HG03066 (cell line): ENCODE results near the gene MEX3A.
A peak's percentile ranks its signal among the peaks of the same experiment; 100 is the strongest.
"Not testable (repeated sequence)": the region's sequence is repeated elsewhere in the genome, so short reads cannot be mapped to it uniquely, and the experiment has no call there.

Experiments used
- ATAC-seq: cut with Tn5 transposase; IDR thresholded peaks from one replicate; pipeline ENCODE4 v1.9.1; 2021; ENCODE audit warnings: low read depth; ENCODE audit not compliant: unreplicated experiment

MEX3A gene

GRCh38 chr1:156080241-156080862 is 1.9 kb downstream of the MEX3A start:
- ATAC-seq = no peak

DNA sequence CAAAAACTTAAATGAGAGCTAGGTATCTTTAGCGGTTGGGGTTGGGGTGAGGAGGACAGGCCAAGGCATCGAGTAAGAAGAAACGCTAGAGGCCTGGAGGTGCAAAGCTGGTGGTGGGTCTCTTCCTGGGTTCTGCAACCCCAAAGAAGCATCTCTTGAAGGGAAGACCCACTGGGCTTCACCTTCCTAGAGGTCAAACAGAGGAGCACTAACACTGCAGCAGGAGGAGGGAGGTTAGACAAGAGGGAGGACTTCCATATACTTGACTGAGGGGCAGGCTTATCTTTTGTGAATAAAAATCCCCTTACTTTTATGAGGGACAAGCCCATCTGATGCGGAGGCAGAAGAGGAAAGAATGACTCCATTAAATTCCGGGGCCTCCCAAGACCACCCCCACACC is 2.5 kb downstream of the MEX3A start:
- no peak for ATAC-seq

DNA sequence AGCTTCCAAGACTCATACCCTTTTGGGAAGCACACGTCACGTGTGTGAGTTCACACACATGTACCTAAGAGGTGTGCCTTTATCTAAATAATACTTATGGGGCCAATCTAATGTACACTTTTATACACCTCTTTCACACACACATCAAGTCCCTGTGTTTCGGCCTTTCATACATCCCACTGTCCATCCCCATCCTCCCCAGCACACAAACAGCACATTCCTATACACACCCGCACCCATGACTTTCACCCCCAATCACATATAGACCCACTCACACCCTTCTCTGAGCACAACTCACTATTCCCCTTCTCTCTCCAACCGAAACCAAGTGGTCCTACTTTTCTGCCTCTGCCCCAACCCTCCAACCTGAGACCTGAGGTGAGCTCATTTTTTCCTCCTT is 3.5 kb downstream of the MEX3A start:
- ATAC-seq = no peak

DNA sequence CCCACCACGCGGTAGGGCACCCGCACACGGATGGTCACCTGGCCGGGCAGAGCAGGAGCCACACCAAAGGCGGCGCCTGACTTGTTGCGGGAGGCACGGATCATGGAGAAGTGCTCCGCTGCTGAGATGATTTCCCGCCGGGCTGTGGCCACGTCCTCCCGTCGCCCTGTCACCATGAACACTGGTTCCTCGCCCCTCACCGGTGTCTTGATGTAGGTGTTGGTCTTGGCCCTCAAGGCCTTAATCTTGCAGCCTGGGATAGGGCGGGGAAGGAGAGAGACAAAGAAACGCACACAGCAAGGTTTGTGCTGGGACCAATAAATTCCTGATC is 4.9 kb downstream of the MEX3A start:
- ATAC-seq = no peak

DNA sequence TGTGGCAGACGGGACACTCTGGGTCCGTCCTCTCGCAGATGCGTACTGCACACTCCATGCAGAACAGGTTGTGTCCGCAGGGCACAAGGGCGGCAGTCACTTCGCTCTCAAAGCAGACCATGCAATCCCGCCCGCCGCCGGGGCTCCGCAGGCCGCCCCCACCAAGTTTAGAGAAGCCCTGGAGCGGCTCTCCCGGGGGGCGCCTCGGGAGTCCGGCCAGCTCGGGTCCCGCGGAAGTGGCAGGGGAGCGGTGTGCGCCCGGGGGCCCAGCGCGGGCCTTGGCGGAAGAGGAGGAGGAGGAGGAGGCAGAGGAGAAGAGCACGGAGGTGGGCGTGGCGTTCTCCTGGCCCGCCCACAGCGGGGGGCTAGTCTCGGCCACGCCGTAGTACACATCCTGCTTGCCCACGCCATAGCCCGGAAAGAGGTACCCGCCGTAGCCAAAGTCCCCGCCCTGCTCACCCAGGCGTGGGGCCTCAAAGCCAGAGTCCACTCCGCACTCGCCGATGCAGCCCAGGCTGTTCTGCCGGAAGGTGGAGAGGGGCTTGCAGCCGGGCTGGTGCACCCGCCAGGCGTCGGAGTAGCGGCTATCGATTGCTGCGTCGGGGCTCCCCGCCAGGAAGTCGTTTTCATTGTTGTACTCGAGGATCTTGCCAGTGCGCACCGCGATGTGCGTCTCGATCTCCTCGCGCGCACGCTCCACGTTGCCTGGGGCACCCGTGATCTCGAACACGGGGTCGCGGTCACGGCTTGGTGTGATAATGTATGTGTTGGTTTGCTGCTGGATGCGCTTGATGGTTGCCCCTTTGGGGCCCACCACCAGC is 5.4 kb downstream of the MEX3A start:
- peak; percentile 78 for ATAC-seq

DNA sequence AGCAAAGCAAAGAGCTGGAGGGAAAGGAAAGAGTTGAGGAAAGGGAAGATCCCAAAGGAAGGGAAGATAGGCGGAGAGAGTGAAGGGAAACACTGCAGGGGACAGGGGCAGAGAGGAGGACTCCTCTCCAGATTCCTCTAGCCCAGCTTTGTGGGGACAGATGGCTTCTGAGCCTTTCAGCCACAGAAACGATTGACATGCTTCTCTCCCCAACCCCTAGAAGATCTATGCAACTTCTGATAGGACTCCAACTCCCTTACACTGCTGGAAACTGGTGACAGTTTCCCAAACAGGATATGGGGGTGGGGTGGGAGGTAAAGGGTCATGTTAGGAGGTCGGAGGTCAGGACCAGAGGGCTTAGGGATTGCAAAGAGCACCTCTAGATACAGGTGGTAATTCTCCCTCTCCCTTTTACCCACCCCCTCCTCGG is 6.5 kb downstream of the MEX3A start:
- no peak for ATAC-seq

DNA sequence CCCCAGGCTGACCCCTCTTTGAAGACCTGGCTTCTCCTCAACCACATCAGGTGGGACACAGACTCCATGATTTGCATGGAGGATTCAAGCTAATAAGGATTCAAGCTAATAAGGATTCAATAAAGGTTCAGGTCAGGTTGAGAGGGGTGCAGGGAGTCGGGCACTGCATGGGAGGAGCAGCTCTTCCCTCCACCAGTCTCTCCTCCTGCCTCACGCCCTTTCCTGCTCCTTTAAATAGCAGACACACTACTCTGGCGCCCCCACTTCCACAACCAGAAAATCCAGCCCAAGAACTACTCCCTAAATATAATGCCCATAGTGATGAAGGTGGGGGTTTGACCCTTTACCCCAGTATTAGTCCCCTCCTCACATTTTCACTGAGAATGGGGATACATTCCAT is 7.1 kb downstream of the MEX3A start:
- ATAC-seq = no peak

- no peak for ATAC-seq
Observed at GRCh38 chr1:156074661-156075060, 7.6 kb downstream of the MEX3A start.

GRCh38 chr1:156073740-156074139 is 8.5 kb downstream of the MEX3A start:
- no peak for ATAC-seq

DNA sequence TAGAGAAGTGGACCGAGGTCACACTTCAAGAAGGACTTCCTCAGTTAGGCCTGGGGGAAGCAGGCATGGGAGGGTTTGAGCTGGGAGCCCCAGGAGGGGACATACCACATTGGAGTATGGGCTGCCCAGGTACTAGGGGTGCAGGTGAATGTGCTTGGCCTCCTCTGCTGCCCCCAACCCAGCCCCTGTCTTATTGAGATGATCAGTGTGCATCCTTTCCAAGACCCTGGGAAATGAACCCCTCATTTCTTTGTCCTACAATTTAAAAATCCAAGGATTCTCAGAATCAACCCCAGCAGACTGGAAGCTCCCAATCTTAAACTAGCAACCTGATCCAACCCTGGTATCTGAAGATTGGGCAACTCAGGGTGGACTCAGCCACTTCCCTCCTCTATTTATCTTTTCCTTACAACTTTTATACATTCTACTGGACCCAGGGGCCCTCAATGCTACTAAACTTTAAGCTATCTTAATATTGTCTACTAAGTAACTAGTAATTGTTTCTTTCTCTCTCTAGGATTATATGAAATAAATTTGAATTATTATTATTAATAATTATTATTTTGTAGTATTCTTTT is 9.1 kb downstream of the MEX3A start:
- ATAC-seq = no peak

GRCh38 chr1:156072251-156072650 is 10.0 kb downstream of the MEX3A start:
- ATAC-seq = no peak

DNA sequence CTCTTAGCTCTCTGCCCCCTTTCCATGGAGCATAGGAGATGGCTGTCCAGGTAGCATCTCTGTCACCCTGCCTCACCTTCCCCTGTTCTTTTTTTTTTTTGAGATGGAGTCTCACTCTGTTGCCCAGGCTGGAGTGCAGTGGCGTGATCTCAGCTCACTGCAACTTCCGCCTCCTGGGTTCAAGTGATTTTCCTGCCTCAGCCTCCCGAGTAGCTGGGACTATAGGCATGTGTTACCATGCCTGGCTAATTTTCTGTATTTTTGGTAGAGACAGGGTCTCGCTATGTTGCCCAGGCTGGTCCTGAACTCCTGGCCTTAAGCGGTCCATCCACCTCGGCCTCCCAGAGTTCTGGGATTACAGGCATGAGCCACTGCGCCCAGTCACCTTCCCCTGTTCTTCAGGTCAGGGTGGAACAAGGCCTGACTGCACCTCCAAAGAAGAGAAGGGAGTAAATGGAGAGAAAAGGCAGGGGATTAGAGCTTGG is 10.9 kb downstream of the MEX3A start:
- not testable (repeated sequence) for ATAC-seq

GRCh38 chr1:156070548-156070947 is 11.7 kb downstream of the MEX3A start:
- ATAC-seq = no peak

DNA sequence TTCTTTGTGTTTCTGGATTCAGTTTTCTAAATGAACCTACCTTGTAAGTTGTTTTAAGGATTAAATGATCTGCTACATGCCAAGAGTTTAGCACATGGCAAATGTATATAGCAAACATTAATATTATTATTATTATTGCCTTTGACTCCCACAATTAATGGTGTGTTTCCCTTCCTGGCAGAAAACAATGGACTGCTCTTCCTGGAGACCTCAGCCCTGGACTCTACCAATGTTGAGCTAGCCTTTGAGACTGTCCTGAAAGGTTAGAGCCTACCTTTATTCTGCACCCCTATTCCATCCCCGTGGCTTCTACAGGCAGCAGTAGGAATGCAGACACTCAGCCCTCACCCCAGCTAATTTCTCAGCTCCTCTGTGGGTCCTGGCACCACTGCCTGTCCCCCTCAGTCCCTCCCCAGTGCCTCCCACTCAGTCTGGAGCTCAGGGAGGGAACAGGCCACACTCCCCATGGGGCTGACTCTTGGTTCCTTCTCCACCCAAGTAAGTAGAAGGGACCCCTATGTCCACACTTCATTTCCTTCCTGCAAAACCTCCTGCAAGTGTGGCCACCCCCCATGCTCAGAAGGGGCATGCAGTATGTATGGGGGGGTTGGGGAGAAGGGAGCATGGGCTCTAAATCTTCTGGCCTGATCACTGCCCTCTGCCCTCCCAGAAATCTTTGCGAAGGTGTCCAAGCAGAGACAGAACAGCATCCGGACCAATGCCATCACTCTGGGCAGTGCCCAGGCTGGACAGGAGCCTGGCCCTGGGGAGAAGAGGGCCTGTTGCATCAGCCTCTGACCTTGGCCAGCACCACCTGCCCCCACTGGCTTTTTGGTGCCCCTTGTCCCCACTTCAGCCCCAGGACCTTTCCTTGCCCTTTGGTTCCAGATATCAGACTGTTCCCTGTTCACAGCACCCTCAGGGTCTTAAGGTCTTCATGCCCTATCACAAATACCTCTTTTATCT is 12.5 kb downstream of the MEX3A start:
- no peak for ATAC-seq

DNA sequence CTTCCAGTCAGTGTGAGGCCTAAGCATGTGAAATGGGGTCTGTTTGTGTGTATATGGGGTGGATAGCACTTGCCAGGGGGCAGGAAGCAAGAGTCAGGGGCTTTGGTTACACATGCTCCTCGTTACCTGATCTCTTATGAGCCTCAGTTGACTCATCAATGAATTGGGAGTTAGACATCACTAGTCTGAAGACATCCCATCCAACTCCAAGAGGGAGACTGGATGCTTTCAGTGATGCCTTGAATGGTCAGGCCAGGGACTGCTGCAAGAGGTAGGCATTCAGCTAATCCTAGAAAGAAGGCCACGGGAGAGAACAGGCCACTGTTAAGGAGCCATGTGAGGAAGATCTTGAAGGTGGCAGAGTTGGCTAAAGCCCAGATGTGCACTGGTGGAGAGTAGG is 15.0 kb downstream of the MEX3A start:
- no peak for ATAC-seq

DNA sequence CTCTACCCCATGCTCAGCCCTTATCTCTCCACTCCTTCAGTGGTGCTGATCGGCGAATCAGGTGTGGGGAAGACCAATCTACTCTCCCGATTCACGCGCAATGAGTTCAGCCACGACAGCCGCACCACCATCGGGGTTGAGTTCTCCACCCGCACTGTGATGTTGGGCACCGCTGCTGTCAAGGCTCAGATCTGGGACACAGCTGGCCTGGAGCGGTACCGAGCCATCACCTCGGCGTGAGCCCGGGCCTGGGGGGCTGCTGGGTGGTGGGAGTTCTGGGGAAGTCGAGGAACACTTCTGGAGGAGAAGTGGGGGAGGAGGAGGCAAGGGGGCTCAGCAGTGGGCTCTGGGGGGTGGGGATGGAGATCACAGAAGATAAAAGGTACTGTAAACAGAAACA is 16.4 kb downstream of the MEX3A start:
- ATAC-seq = no peak

- ATAC-seq = no peak
Observed at GRCh38 chr1:156065212-156065611, 17.1 kb downstream of the MEX3A start.

- no peak for ATAC-seq
Observed at GRCh38 chr1:156064615-156065014, 17.6 kb downstream of the MEX3A start.

GRCh38 chr1:156063997-156064285 is 18.3 kb downstream of the MEX3A start:
- no peak for ATAC-seq

DNA sequence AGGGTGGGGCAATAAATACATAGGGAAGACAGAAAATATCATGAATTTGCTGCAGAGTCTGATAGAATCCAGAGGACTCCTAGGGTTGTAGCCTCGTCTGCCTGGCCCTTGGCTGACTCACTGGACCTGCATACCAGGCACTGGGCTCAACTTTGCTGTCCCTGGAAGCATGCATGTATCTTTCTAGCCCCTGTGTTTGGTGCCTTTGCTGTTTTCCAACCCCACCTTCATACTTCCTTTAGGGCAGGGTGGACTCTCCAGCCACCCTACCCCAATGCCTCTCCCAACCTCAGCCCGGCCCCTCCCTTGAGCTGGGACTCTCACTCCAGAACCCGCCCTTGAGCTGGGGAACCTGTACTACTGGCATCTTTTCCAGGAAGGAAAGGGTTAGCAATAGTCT is 20.1 kb downstream of the MEX3A start:
- ATAC-seq = no peak
